GM12878 (cell line): Measurements from ENCODE around the gene CPNE4. TPM values are rescaled to one million over a fixed set of nuclear protein-coding genes. Genes with fewer than 3 reads are reported as not detected.

Experiments used
- ATAC-seq: fragments of 200-7000 bp; cut with Tn5 transposase; 3 replicates; pipeline ENCODE4 v1.9.1; 2020; ENCODE audit warnings: mild to moderate bottlenecking, moderate library complexity
- BruUV-seq: library from RNA; stranded (reverse); fragments of 400-500 nt; replicated peaks from 2 replicates; lab custom pipeline; 2021; lab: Mats Ljungman, UMichigan
- CTCF ChIA-PET: fragments of 300-600 bp; sonication (Branson Sonifier 250); formaldehyde crosslinking; extraction: SDS; loops from one replicate; lab custom pipeline; 2021; ENCODE audit warnings: inconsistent platforms; lab: Yijun Ruan, JAX
- POLR2A ChIA-PET: fragments of 350-600 bp; formaldehyde crosslinking; extraction: SDS; loops from one replicate; lab custom pipeline; 2021; ENCODE audit warnings: inconsistent platforms; lab: Charles Lee
- RAD21 ChIA-PET: fragments of 300-600 bp; sonication (Branson Sonifier 250); formaldehyde crosslinking; loops from one replicate; lab custom pipeline; 2023; ENCODE audit warnings: antibody characterized with exemption; ENCODE audit not compliant: unreplicated experiment; lab: Charles Lee
- SMC1A ChIA-PET: fragments of 300-600 bp; sonication (Branson Sonifier 250); formaldehyde crosslinking; loops from one replicate; lab custom pipeline; 2023; ENCODE audit not compliant: unreplicated experiment, uncharacterized antibody; lab: Charles Lee
- DNase-seq: peaks from one replicate; pipeline ENCODE4 v3.0.0-alpha.2; 2011; ENCODE audit warnings: low read depth, low spot score
- FAIRE-seq: peaks from 3 replicates; lab custom pipeline; 2011; peaks lifted over from hg19 to GRCh38; lab: Jason Lieb, UNC
- H2AFZ ChIP-seq: 2 replicates; pipeline ENCODE4 v1.6.0; 2011; ENCODE audit warnings: low read depth, low read length, control low read depth; ENCODE audit not compliant: control insufficient read depth
- H3K27ac ChIP-seq: 2 replicates; pipeline ENCODE4 v1.5.1; 2011; ENCODE audit warnings: control low read depth; ENCODE audit not compliant: control insufficient read depth, insufficient read depth
- H3K27me3 ChIP-seq, 2 experiments: replicated peaks in 1 of 2; 2 replicates each; pipeline versions ENCODE4 v1.6.0 to v1.6.1; 2011; ENCODE audit warnings: low read length in 1 of 2; ENCODE audit not compliant: control insufficient read depth in 2 of 2, insufficient read depth in 2 of 2
- H3K36me3 ChIP-seq, 2 experiments: 2 replicates each; pipeline ENCODE4 v1.5.1; 2011; ENCODE audit warnings: low read length in 1 of 2; ENCODE audit not compliant: control insufficient read depth in 2 of 2, insufficient read depth in 2 of 2
- H3K4me1 ChIP-seq: 2 replicates; pipeline ENCODE4 v1.6.1; 2011; ENCODE audit warnings: mild to moderate bottlenecking, low read length, moderate library complexity, mixed read lengths; ENCODE audit not compliant: control insufficient read depth, insufficient read depth
- H3K4me2 ChIP-seq: 2 replicates; pipeline ENCODE4 v1.6.0; 2011; ENCODE audit warnings: control low read depth; ENCODE audit not compliant: control insufficient read depth, insufficient read depth
- H3K4me3 ChIP-seq: fragments of 200-600 bp; sonication (generic); 2 replicates; pipeline ENCODE4 v1.5.1; 2016
- H3K79me2 ChIP-seq: 2 replicates; pipeline ENCODE4 v1.6.0; 2011; ENCODE audit warnings: low read length; ENCODE audit not compliant: control insufficient read depth, insufficient read depth
- H3K9ac ChIP-seq: 2 replicates; pipeline ENCODE4 v1.8.0; 2011; ENCODE audit warnings: low read length, control low read depth, mixed read lengths; ENCODE audit not compliant: control insufficient read depth, insufficient read depth
- H3K9me3 ChIP-seq: replicated peaks from 3 replicates; pipeline ENCODE4 v1.5.1; 2011; ENCODE audit warnings: mild to moderate bottlenecking, low read length; ENCODE audit not compliant: control insufficient read depth, insufficient read depth
- H4K20me1 ChIP-seq: 2 replicates; pipeline ENCODE4 v1.6.0; 2011; ENCODE audit not compliant: control insufficient read depth, insufficient read depth
- EP300 ChIP-seq, 2 experiments: fragments of 150-350 bp in 1 of 2; IDR thresholded peaks; 2 replicates each; pipeline ENCODE4 v1.6.1; 2011 to 2012; ENCODE audit warnings: low read depth in 2 of 2, low read length in 2 of 2, borderline replicate concordance in 1 of 2, improper control_type of control experiment in 1 of 2, inconsistent platforms in 1 of 2; ENCODE audit not compliant: control insufficient read depth in 1 of 2
- ETV6 ChIP-seq, 2 experiments: fragments of 450-650 bp in 1 of 2; IDR thresholded peaks in 1 of 2; conservative IDR thresholded peaks in 1 of 2; 2 replicates each; pipeline ENCODE4 v1.6.1; 2014; ENCODE audit warnings: antibody characterized with exemption in 1 of 2, borderline replicate concordance in 1 of 2, low read depth in 1 of 2, mild to moderate bottlenecking in 1 of 2, moderate library complexity in 1 of 2
- KAT2A ChIP-seq: conservative IDR thresholded peaks from 2 replicates; pipeline ENCODE4 v1.6.1; 2011; ENCODE audit warnings: low read depth, low read length; ENCODE audit not compliant: control insufficient read depth
- KDM1A ChIP-seq: fragments of 200-600 bp; sonication (generic); IDR thresholded peaks from 2 replicates; pipeline ENCODE4 v1.6.1; 2016; ENCODE audit warnings: borderline replicate concordance
- MEF2A ChIP-seq: IDR thresholded peaks from 2 replicates; pipeline ENCODE4 v1.6.1; 2011; ENCODE audit warnings: low read depth, mild to moderate bottlenecking, low read length, moderate library complexity; ENCODE audit not compliant: insufficient read depth
- NR2C2 ChIP-seq: IDR thresholded peaks from 2 replicates; pipeline ENCODE4 v1.6.1; 2011; ENCODE audit warnings: borderline replicate concordance, low read depth; ENCODE audit not compliant: control insufficient read depth, insufficient read length
- RCOR1 ChIP-seq: conservative IDR thresholded peaks from 2 replicates; pipeline ENCODE4 v1.6.1; 2012; ENCODE audit warnings: low read depth, low read length, improper control_type of control experiment
- SIN3A ChIP-seq: IDR thresholded peaks from 2 replicates; pipeline ENCODE4 v1.6.1; 2012; ENCODE audit warnings: low read depth, low read length, improper control_type of control experiment
- SMC3 ChIP-seq: IDR thresholded peaks from 2 replicates; pipeline ENCODE4 v1.6.1; 2011; ENCODE audit warnings: low read length, improper control_type of control experiment, borderline replicate concordance
- SREBF1 ChIP-seq: IDR thresholded peaks from 2 replicates; pipeline ENCODE4 v1.6.1; 2012; ENCODE audit warnings: mild to moderate bottlenecking, low read length
- ZNF217 ChIP-seq: fragments of 450-650 bp; IDR thresholded peaks from 2 replicates; pipeline ENCODE4 v1.6.1; 2017; ENCODE audit warnings: antibody characterized with exemption, mild to moderate bottlenecking
- ZNF274 ChIP-seq: IDR thresholded peaks from one replicate; pipeline ENCODE4 v1.8.0; 2011; ENCODE audit not compliant: insufficient read length, insufficient read depth
- WGBS: methylation state at CpG from one replicate; pipeline ENCODE4 v1.1.6; 2016; ENCODE audit warnings: low lambda C conversion rate; ENCODE audit not compliant: insufficient replicate concordance, insufficient coverage; ENCODE audit errors: missing lambda C conversion rate; 5-methylcytosine and 5-hydroxymethylcytosine counted together
- in situ Hi-C: fragments of 300-500 bp; cut with MboI; formaldehyde crosslinking; loops from 9 replicates; pipeline ENCODE4 v1.14.3; 2018; ENCODE audit warnings: mixed read lengths
- intact Hi-C: fragments of 100-400 bp; cut with micrococcal nuclease; formaldehyde crosslinking; loops from one replicate; pipeline ENCODE4 v1.14.2; 2022; ENCODE audit not compliant: unreplicated experiment
- polyA plus RNA-seq, 11 experiments: library from polyadenylated mRNA; depleted of rRNA in 4 of 11; unstranded in 6 of 11; stranded (reverse) in 5 of 11; fragments of >200 nt; fragmentation: Nextera tagmentation in 4 of 11; fragmentation: Illumina TruSeq in 1 of 11; extraction: Ambion mirVana in 4 of 11; extraction: Trizol in 1 of 11; gene quantifications; 1 replicate in 1 of 11; 2 replicates in 10 of 11; pipeline versions ENCODE4 v1.2.1 to v1.2.3, GENCODE V29; 2011 to 2016; ENCODE audit warnings: inconsistent platforms in 2 of 11, missing spikeins in 2 of 11, low read depth in 1 of 11
- total RNA-seq, 4 experiments: library from RNA; depleted of rRNA in 3 of 4; stranded (reverse); fragments of >200 nt in 3 of 4; fragmentation: Illumina TruSeq in 1 of 4; extraction: Trizol in 1 of 4; gene quantifications; 2 replicates each; pipeline versions ENCODE4 v1.2.1 to v1.2.3, GENCODE V29; 2013 to 2021
- TF ChIP-seq, protein P1 (sequence below): fragments of 450-650 bp; IDR thresholded peaks from 2 replicates; pipeline ENCODE4 v1.6.1; 2018; ENCODE audit warnings: borderline replicate concordance, mild to moderate bottlenecking; ENCODE audit not compliant: partially characterized antibody
- TF ChIP-seq, protein P2 (sequence below): IDR thresholded peaks from 2 replicates; pipeline ENCODE4 v1.6.1; 2012; ENCODE audit warnings: low read depth, low read length, improper control_type of control experiment

Gene CPNE4
- total and polyA plus RNA-seq, 10 of the 15 experiments (the other 5 are each of a cell fraction or from before 2014, with no cell fraction given) = 0.17 to 1.9 (median 0.48) TPM; not detected in 1

DNA sequence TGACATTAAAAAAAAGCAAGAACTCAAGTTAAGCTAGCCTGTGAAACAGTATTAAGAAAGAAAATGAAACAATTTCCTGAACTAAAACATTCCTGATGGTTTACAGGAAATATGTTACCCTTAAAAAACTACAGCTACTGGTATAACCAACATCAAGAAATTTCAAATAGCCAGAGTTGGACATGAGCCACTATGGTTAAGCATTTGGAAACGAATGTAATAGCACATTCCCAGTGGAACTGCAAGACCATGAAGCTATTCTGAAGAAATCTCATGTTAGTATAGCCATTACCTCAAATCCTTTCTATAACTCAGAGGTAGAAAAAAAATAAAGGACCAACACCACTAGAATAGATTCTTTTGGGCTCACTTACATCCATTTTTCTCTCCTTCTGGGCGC is 30.2 kb downstream of the CPNE4 start:
- ChIA-PET SMC1A (interaction anchor here (1.0 to 1.7 kb wide), 3 partner anchors 84 to 210 kb away, joined by 3 to 5 read pairs (median 3); no protein-coding TSS in a partner anchor), CTCF (interaction anchor here (1.1 kb wide), 2 partner anchors 34 to 209 kb away, joined by 3 read pairs; no protein-coding TSS in a partner anchor), RAD21 (no interaction called here), POLR2A (no interaction called here)
- ATAC-seq = no peak
- no peaks in the 10 kb centered on the region for H3K4me1 ChIP-seq
- 26% methylated on average over 2 of the region's 2 CpGs for WGBS
- in situ Hi-C loops = no loop called here
- H3K27me3 ChIP-seq = no peaks in the 10 kb centered on the region; a peak in 1 of 4 replicates
- BruUV-seq = no TSS peak
- no peak overlapping the region for H2AFZ ChIP-seq
- intact Hi-C loops = no loop called here
- H3K4me3 ChIP-seq = no peak overlapping the region
- H3K36me3 ChIP-seq = no peaks in the 10 kb centered on the region
- H3K27ac ChIP-seq = no peak overlapping the region
- H3K9me3 ChIP-seq = no peaks in the 10 kb centered on the region
- no peak overlapping the region for H3K4me2 ChIP-seq
- FAIRE-seq = no peak
- H3K79me2 ChIP-seq = no peaks in the 10 kb centered on the region
- DNase-seq = no peak
- no peak overlapping the region for H3K9ac ChIP-seq
- TF ChIP-seq ZNF217 (no peak), RCOR1 (no peak)
- H4K20me1 ChIP-seq = no peaks in the 10 kb centered on the region

DNA sequence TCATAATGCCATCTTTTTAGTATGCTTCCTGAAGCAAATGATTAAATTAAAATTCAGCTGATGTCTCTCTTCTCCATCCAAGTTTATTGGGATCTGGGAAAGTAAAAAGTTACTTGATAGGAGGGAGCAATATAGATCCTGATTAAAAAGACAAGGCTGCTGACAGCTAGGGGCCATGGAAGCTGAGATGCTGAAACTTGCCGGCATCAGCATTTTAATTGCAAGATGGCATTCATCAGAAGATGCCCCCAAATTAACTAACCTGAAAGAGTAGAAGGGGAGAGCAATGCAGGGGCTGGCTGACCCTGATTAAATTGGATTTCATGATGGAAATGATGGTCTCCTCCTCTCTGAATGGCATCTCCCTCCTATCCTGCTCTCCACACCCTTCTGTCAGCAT is 31.1 kb downstream of the CPNE4 start:
- ChIA-PET SMC1A (interaction anchor here (1.0 to 1.7 kb wide), 2 partner anchors 199 to 209 kb away, joined by 3 to 5 read pairs; no protein-coding TSS in a partner anchor), RAD21 (no interaction called here), POLR2A (no interaction called here), CTCF (interaction anchor here (1.0 kb wide), 1 partner anchor 26 kb away, joined by 4 read pairs; no protein-coding TSS in a partner anchor)
- BruUV-seq = no TSS peak
- in situ Hi-C loops = no loop called here
- Histone ChIP-seq H3K4me2 (no peak overlapping the region), H3K4me1 (no peaks in the 10 kb centered on the region), H3K36me3 (no peaks in the 10 kb centered on the region), H4K20me1 (no peaks in the 10 kb centered on the region), H3K79me2 (no peaks in the 10 kb centered on the region), H3K9me3 (no peaks in the 10 kb centered on the region), H3K4me3 (no peak overlapping the region), H3K9ac (no peak overlapping the region), H3K27me3 (no peaks in the 10 kb centered on the region; a peak in 1 of 4 replicates), H3K27ac (no peak overlapping the region), H2AFZ (no peak overlapping the region)
- no peak for ATAC-seq
- no peak for DNase-seq
- WGBS = 44% methylated on average over 1 of the region's 1 CpG
- intact Hi-C loops = no loop called here
- FAIRE-seq = no peak
- TF ChIP-seq ETV6 (conservative IDR thresholded peaks at IDR 0.05 in 1 of 2, IDR thresholded peaks at IDR 0.05 in 1 of 2; ENCODE audit: borderline replicate concordance in 1 of 2, low read depth in 1 of 2) (no peak), SIN3A (no peak), KAT2A (no peak), ZNF274 (no peak), MEF2A (no peak), SMC3 (no peak), EP300 (IDR thresholded peaks at IDR 0.05; ENCODE audit: borderline replicate concordance in 1 of 2, control insufficient read depth in 1 of 2, low read depth in 2 of 2, low read length in 2 of 2) (no peak), NR2C2 (no peak), SREBF1 (no peak), KDM1A (no peak)
- TF ChIP-seq, protein P1, sequence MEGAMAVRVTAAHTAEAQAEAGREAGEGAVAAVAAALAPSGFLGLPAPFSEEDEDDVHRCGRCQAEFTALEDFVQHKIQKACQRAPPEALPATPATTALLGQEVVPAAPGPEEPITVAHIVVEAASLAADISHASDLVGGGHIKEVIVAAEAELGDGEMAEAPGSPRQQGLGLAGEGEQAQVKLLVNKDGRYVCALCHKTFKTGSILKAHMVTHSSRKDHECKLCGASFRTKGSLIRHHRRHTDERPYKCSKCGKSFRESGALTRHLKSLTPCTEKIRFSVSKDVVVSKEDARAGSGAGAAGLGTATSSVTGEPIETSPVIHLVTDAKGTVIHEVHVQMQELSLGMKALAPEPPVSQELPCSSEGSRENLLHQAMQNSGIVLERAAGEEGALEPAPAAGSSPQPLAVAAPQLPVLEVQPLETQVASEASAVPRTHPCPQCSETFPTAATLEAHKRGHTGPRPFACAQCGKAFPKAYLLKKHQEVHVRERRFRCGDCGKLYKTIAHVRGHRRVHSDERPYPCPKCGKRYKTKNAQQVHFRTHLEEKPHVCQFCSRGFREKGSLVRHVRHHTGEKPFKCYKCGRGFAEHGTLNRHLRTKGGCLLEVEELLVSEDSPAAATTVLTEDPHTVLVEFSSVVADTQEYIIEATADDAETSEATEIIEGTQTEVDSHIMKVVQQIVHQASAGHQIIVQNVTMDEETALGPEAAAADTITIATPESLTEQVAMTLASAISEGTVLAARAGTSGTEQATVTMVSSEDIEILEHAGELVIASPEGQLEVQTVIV = no peak
- TF ChIP-seq, protein P2, sequence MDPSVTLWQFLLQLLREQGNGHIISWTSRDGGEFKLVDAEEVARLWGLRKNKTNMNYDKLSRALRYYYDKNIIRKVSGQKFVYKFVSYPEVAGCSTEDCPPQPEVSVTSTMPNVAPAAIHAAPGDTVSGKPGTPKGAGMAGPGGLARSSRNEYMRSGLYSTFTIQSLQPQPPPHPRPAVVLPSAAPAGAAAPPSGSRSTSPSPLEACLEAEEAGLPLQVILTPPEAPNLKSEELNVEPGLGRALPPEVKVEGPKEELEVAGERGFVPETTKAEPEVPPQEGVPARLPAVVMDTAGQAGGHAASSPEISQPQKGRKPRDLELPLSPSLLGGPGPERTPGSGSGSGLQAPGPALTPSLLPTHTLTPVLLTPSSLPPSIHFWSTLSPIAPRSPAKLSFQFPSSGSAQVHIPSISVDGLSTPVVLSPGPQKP = no peak
